Measurements from ENCODE around the gene CNTN4.

CNTN4 gene

DNA sequence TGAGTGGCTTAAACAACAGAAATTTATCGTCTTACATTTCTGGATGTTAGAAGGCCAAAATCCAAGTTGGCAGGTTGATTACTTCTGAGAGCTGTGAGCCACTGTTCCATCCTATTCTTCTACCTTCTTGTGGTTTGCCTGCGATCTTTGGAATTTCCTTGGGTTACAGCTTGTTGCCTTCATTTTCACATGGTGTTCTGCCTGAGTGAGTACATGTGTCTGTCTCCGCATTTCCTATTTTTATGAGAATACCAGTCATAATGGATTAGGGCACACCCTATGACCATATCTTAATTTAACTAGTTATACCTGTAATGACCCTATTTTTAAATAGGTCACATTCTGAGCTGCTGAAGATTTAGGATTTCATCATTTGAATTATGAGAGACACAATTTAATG lies 294.3 kb downstream of the CNTN4 start:
- Histone ChIP-seq H3K4me3 (IDR thresholded peaks at IDR 0.05; ENCODE audit: insufficient read depth, low read depth, low read length) (no peak overlapping the region), H3K4me2 (no peak overlapping the region), H3K36me3 (ENCODE audit: insufficient read depth) (no peaks in the 10 kb centered on the region), H3K4me1 (ENCODE audit: low read depth, poor library complexity, severe bottlenecking) (no peaks in the 10 kb centered on the region), H3K27me3 (ENCODE audit: insufficient read depth, low read depth) (no peaks in the 10 kb centered on the region), H3K27ac (no peak overlapping the region), H3K79me2 (ENCODE audit: insufficient read depth, low read depth) (no peaks in the 10 kb centered on the region), H3K9ac (no peak overlapping the region), H4K20me1 (ENCODE audit: insufficient read depth) (no peaks in the 10 kb centered on the region), H2AFZ (ENCODE audit: low read depth) (no peak overlapping the region)
- TF ChIP-seq, protein P1, sequence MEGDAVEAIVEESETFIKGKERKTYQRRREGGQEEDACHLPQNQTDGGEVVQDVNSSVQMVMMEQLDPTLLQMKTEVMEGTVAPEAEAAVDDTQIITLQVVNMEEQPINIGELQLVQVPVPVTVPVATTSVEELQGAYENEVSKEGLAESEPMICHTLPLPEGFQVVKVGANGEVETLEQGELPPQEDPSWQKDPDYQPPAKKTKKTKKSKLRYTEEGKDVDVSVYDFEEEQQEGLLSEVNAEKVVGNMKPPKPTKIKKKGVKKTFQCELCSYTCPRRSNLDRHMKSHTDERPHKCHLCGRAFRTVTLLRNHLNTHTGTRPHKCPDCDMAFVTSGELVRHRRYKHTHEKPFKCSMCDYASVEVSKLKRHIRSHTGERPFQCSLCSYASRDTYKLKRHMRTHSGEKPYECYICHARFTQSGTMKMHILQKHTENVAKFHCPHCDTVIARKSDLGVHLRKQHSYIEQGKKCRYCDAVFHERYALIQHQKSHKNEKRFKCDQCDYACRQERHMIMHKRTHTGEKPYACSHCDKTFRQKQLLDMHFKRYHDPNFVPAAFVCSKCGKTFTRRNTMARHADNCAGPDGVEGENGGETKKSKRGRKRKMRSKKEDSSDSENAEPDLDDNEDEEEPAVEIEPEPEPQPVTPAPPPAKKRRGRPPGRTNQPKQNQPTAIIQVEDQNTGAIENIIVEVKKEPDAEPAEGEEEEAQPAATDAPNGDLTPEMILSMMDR (conservative IDR thresholded peaks at IDR 0.05; ENCODE audit: low read depth, low read length) = no peak

DNA sequence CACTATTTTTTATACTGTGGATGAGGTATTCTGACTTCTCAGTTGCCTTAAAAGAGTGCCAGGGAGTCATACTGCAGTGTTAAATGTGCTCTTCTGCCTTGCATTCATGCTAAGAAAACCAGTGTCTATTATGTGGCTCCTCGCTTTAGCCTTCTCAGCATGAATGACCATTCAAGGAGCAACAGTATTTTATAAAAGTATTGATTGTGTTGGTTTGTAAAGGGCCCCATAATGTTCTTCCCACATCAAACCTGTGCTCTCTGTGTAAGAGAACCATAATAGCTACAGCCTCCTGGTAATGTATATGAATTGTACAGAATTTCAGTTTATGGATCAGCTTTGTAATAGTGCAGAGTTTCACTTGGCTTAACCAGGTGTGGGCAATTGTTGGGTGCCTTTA lies 316.4 kb downstream of the CNTN4 start:
- TF ChIP-seq, protein P1 (conservative IDR thresholded peaks at IDR 0.05; ENCODE audit: low read depth, low read length) = no peak
- Histone ChIP-seq H2AFZ (ENCODE audit: low read depth) (no peak overlapping the region), H3K9ac (no peak overlapping the region), H3K27ac (no peak overlapping the region), H4K20me1 (ENCODE audit: insufficient read depth) (no peaks in the 10 kb centered on the region), H3K4me1 (ENCODE audit: low read depth, poor library complexity, severe bottlenecking) (no peaks in the 10 kb centered on the region), H3K79me2 (ENCODE audit: insufficient read depth, low read depth) (no peaks in the 10 kb centered on the region), H3K27me3 (ENCODE audit: insufficient read depth, low read depth) (no peaks in the 10 kb centered on the region), H3K36me3 (ENCODE audit: insufficient read depth) (no peaks in the 10 kb centered on the region), H3K4me2 (no peak overlapping the region), H3K4me3 (IDR thresholded peaks at IDR 0.05; ENCODE audit: insufficient read depth, low read depth, low read length) (no peak overlapping the region)

DNA sequence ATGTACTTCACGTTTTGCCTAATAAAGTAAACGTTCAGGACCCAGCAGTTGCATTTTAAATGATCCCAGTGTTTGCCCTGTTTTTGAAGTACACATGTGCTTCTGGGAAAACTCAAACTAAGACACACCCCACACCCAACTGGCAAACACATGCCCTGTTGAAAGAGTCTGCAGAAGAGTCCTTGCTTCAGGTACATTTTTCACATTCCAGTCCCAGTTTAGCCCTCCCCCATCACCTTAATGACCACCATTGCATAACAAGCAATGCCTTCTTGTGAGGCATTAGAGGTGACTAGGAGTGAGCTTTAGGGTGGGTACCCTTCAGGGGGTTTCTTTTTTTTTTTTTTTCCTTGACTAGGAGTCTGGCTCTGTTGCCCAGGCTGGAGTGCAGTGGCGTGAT lies 322.3 kb downstream of the CNTN4 start:
- TF ChIP-seq, protein P1 (conservative IDR thresholded peaks at IDR 0.05; ENCODE audit: low read depth, low read length) = no peak
- Histone ChIP-seq H3K4me2 (no peak overlapping the region), H3K9ac (no peak overlapping the region), H3K4me1 (ENCODE audit: low read depth, poor library complexity, severe bottlenecking) (no peaks in the 10 kb centered on the region), H3K27ac (no peak overlapping the region), H4K20me1 (ENCODE audit: insufficient read depth) (no peaks in the 10 kb centered on the region), H3K27me3 (ENCODE audit: insufficient read depth, low read depth) (no peaks in the 10 kb centered on the region), H3K4me3 (IDR thresholded peaks at IDR 0.05; ENCODE audit: insufficient read depth, low read depth, low read length) (no peak overlapping the region), H3K36me3 (ENCODE audit: insufficient read depth) (no peaks in the 10 kb centered on the region), H2AFZ (ENCODE audit: low read depth) (no peak overlapping the region), H3K79me2 (ENCODE audit: insufficient read depth, low read depth) (no peaks in the 10 kb centered on the region)

DNA sequence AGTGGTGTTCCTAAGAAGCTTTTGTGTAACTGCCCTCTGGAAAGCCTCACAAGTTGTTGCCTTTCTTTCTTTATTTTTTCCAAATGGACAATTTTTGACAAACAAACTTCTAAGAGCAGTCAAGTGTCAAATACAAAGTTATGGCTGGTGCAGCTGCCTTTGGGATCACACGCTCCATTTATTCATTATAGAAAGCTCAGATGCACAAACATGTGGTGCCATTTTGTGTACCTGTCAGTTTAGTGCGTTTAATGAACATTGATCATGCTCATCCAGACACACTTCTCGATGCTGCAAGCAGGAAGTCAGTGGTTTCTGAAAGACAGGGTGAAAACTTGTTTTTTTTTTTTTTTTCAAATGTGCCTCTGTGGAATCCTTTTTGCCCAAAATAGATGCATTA lies 324.5 kb downstream of the CNTN4 start:
- H3K79me2 ChIP-seq (ENCODE audit: insufficient read depth, low read depth) = no peaks in the 10 kb centered on the region
- no peak overlapping the region for H3K4me2 ChIP-seq
- no peaks in the 10 kb centered on the region for H4K20me1 ChIP-seq (ENCODE audit: insufficient read depth)

More for the DNA sequence above, 324.5 kb downstream of the CNTN4 start:
- no peak overlapping the region for H3K4me3 ChIP-seq (IDR thresholded peaks at IDR 0.05; ENCODE audit: insufficient read depth, low read depth, low read length)
- TF ChIP-seq, protein P1 (conservative IDR thresholded peaks at IDR 0.05; ENCODE audit: low read depth, low read length) = no peak
- no peaks in the 10 kb centered on the region for H3K4me1 ChIP-seq (ENCODE audit: low read depth, poor library complexity, severe bottlenecking)
- H2AFZ ChIP-seq (ENCODE audit: low read depth) = no peak overlapping the region
- H3K27ac ChIP-seq = no peak overlapping the region
- no peaks in the 10 kb centered on the region for H3K36me3 ChIP-seq (ENCODE audit: insufficient read depth)
- H3K9ac ChIP-seq = no peak overlapping the region
- H3K27me3 ChIP-seq (ENCODE audit: insufficient read depth, low read depth) = no peaks in the 10 kb centered on the region

Measured in KMS-11 (cell line).